ENCODE measurements around the gene SLC25A21.

DNA sequence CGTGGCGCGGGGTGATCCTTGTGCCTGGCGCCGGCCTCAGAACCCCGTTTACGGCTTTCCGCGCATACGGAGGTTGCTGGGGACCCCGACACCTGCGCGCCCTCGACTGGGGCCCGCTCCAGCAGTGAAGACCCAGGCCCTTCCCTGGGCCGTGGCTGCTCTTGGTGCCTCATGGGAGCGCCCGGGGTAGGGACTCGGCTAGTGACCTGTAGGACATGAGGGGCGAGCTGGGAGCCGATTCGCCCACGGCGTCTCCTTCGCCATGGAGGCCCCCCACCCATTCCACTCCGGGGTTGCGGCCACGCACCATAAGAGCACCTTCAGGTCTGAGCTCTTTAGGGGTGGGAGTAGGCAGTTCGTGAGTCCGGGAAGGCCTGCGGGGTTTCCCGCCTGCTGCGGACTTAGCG lies 525.0 kb downstream of the SLC25A21 start:
- TF ChIP-seq, protein P1, sequence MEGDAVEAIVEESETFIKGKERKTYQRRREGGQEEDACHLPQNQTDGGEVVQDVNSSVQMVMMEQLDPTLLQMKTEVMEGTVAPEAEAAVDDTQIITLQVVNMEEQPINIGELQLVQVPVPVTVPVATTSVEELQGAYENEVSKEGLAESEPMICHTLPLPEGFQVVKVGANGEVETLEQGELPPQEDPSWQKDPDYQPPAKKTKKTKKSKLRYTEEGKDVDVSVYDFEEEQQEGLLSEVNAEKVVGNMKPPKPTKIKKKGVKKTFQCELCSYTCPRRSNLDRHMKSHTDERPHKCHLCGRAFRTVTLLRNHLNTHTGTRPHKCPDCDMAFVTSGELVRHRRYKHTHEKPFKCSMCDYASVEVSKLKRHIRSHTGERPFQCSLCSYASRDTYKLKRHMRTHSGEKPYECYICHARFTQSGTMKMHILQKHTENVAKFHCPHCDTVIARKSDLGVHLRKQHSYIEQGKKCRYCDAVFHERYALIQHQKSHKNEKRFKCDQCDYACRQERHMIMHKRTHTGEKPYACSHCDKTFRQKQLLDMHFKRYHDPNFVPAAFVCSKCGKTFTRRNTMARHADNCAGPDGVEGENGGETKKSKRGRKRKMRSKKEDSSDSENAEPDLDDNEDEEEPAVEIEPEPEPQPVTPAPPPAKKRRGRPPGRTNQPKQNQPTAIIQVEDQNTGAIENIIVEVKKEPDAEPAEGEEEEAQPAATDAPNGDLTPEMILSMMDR (IDR thresholded peaks at IDR 0.05; ENCODE audit: low read depth, low read length, poor library complexity, severe bottlenecking), result no peak
- TF ChIP-seq EZH2phosphoT487 (IDR thresholded peaks at IDR 0.05; ENCODE audit: borderline replicate concordance, low read length), result no peak

Measured in DOHH2 (cell line).